ENCODE measurements around the gene GCGR. TPM values are rescaled to one million over a fixed set of nuclear protein-coding genes. Genes with fewer than 3 reads are reported as not detected.
"Not testable (repeated sequence)": the region's sequence is repeated elsewhere in the genome, so short reads cannot be mapped to it uniquely, and the experiment has no call there.

The GCGR gene
- total RNA-seq, 1 donor from 2014 or later = 0.26 TPM

GRCh38 chr17:81831957-81832607, 28.1 kb downstream of the GCGR start:
- no peak for DNase-seq (ENCODE audit: low spot score)

- no peak for DNase-seq (ENCODE audit: low spot score)
Observed at GRCh38 chr17:81832608-81833159, 28.7 kb downstream of the GCGR start.

DNA sequence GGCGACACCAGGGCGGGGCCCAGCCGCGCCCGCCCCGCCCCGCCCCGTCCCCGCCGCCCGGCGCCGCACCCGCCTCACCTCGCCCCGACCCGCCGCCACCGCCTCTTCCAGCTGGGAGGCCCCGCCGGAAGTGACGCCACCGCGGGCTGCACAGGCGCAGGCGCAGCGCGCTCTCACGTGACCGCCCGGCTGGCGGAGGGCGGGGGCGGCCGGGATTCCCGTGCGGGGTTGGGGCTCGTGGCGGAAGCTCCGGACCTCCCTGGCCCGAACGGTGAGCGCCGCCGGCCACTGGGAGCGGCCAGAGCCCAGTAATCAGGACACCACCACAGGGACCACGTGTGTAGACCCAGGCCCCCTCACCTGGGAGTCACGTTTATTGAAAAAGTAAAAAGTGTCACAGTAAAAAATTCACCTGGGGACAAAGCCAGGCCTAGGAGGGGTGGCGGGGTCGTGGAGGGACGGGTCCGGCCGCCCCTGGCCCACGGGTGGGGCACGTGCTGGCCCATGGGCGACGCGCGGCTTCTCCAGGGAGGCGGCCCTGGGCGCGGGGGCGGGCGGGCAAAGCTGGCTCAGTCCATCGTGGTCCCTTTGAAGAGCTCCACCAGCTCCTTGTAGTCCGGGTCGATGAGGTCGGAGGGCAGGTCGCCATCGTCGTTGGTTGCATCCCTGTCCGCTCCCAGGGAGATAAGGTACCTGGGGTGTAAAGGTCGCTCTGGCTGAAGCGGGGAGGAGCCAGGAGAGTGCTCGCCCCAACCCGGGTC, 29.4 kb downstream of the GCGR start, which contains the start of gene MCRIP1:
MCRIP1 (minus strand) TSS at position 132 of the 761 bp plus-strand sequence. CDS start 8,785 bp downstream, outside the sequence.
- DNase-seq (ENCODE audit: low spot score) = peak; percentile 100

DNA sequence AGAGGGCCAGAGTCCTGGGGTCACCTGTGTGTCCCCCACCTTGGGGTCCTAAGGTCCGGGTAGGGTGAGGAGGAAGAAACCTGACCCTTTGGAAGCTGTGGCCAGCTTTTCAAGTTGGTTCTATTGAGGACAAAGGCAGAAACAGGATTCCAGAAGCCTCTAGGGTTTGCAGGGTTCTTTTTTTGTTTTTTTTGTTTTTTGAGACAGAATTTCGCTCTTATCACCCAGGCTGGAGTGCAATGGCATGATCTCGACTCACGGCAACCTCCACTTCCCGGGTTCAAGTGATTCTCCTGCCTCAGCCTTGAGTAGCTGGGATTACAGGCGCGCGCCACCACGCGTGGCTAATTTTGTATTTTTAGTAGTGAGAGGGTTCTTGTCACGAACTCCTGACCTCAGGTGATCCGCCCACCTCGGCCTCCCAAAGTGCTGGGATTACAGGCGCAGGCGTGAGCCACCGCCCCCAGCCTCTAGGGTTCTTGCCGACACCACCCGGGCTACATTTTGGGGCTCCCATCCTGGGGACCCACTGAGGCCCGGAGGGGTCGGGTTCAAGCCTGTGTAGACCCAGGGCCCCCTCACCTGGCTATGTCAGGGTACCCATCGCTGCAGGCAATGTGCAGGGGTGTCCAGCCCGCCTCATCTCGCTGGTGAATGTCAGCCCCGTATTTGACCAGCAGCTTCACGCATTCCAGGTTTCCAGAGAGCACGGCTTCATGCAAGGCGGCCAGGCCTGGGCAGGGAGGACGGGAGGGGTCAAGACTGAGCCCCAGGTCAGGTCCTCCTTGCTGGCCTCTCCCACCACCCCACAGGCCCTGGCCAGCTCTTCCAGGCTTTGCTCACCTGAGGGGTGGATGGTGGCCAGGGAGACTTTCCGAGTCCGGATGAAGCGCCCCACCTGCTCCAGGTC, 30.2 kb downstream of the GCGR start:
- DNase-seq (ENCODE audit: low spot score) = peak; percentile 89

DNA sequence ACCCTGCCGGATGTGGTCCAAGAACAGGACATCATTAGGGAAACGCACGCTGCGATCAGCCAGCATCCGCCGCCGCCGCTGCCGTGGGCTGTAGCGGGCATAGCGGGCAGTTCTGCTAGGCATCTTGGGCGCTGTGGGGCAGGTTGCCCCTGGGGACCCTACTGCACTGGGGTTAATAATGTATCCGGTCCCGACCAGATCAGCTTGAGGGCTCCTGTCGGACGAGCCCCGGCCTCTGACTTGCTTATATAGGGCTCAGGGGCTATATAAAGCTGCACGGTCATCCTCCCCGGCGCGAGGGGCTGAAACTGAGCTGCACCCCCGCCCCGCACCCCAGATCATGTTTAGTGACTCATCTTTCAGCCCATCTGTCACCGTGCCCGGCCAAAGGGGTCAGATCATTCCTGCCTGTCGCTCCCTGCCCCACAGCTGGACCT, 30.9 kb downstream of the GCGR start, which contains the start of gene PPP1R27:
PPP1R27 (minus strand) TSS at position 220 of the 437 bp plus-strand sequence; CDS start at position 123, 97 bp downstream.
- DNase-seq (ENCODE audit: low spot score) = peak; percentile 77

DNA sequence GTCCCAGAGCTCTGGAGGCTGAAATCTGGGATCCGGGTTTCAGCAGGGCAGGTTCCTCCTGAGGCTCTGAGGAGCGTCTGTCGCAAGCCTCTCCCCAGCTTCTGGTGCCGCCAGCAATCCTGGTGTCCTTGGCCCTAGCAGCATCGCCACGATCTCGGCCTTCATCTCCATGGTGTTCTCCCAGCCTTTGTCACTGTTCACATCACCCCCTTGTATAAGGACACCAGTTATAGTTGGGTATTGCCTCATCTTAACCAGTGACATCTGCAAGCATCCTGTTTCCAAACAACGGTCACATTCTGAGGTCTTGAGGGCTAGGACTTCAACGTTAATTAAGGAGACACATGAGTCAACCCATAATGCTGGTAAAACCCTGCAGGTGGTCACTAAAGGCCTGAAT, 33.7 kb downstream of the GCGR start:
- DNase-seq (ENCODE audit: low spot score) = no peak

DNA sequence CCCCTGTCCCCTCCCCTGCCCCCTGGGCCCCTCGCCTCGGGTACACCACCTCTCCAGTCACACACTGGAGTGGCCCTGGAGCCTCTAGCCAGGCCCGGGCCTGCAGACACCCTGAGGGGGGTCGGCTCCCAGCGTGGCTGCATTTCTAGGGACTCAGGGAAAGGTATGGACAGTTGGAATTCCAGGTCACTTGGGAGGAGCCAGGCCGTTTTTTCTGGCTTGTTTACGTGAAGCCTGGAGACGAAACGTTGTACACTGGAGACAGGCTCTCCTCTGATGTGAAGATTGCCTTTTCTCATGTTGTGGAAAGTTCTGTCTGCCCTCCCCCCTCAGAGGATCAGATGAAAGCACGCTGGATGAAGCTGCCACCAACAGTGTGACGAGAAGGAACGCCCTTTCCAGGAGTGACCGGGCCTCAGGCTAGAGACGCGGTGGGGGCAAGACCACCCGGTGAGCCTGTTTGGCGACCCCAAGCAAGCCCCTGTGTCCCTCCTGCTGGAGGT, 34.9 kb downstream of the GCGR start:
- no peak for DNase-seq (ENCODE audit: low spot score)

DNA sequence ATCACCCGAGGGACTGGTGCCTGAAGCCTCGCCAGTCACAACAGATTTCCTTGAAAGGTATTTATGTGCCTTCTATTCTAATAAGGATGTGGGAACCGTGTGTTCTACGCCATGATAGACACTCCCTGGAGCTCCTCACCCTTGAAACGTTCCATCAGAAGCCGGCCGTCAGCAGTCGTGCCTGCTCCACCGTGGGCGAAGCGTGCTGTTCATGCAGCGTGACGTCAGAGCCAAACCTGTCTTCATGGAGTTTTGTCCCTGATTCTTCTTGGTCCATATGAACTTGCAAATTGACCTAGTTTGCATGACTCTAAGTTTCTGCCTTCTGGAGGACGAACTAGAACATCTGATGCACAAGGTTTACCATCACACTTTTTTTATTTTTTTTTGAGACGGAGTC, 35.4 kb downstream of the GCGR start:
- no peak for DNase-seq (ENCODE audit: low spot score)

- not testable (repeated sequence) for DNase-seq (ENCODE audit: low spot score)
Observed at GRCh38 chr17:81840059-81840458, 36.1 kb downstream of the GCGR start.

DNA sequence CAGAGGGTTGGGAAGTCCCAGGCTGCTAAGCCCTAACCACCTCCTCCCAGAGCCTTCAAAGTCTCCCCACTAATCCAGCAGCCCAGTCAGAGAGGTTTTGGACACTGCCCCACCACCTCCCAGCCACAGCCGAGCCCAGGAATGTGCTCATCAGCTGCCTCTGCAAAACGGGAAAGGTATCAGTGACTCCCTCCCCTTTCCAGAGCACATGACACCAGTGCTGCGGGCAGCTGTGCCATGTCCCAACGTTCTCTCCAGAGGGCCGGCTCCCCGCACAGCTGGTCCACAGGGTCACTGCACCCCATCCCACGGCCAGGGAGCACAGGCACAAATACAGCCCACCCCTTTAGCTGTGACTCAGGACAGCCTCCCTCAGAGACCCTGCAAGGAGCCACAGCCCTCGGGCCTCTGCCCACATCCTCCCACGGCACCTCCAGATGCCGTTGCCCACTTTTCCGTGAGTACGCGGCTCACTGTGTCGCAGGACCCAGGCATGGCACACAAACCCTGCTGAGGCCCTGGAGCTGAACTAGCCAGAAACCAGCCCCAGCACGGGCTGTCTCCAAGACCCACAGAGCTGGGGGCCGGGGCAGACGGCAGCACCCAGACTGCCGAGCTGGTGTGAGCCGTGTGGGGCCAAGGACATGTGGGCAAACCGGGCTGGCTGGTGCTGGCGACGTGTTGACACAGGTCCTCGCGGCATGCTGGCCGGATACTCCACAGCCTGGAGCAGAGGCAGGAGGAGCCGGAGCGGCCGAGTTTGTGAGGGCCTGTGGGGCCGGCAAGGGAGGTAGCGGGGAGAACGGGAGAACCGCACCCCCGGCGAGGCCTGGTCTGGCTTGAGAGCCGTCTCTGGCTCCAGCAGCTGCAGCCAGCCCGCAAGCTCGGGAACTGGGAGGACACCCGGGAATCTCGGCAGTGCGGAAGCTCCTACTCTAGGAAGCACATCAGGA, 37.2 kb downstream of the GCGR start:
- DNase-seq (ENCODE audit: low spot score) = peak; percentile 86

GRCh38 chr17:81841866-81842265, 37.9 kb downstream of the GCGR start:
- no peak for DNase-seq (ENCODE audit: low spot score)

DNA sequence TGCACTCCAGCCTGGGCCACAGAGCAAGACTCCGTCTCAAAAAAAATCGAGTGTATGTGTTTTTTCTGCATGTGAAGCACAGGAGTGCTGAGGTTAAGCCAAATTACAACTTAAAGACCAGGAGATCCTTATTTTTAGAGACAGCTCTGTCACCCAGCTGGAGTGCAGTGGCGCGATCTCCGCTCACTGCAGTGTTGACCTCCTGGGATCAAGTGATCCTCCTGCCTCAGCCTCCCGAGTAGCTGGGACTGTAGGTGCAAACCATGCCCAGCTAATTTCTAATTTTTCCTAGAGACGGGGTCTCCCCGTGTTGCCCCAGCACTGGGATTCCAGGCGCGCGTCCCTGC, 38.4 kb downstream of the GCGR start:
- DNase-seq (ENCODE audit: low spot score) = no peak

DNA sequence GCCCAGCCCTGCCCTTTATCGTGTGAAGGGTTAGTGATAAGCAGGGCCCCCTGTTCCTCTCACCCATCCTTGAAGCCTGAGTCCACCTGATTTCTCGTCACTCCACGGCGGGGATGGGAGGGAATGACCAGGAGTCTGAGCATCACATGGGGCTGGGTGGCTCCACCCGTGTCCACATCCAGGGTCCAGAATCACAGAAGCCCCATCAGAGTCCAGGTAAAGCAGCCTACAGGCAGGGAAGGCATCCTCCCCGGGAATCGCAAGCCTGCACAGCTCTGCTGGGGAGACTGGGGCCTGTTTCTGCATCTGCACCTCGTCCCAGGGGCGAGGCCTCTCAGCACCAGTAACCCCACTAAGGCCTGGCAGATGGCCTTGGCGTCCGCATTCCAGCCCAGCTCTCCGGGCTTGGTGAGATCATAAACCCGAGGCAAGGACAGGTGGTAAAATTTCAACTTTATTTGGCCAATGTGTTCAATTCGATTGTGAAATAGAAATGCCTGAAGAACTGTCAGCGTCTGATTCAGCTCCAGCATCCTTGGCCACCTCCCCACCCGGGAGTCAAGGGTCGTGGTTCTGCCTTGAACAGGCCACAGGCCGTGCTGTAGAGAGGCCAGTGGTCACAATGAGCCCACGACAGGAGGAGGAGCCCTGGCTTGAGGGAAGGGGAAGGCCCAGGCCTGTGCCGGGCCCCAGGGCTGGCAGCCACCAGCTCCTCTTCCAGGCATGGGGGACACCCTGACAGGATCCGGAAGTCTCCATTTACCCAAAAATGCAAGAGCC, 39.0 kb downstream of the GCGR start:
- peak; percentile 87 for DNase-seq (ENCODE audit: low spot score)

DNA sequence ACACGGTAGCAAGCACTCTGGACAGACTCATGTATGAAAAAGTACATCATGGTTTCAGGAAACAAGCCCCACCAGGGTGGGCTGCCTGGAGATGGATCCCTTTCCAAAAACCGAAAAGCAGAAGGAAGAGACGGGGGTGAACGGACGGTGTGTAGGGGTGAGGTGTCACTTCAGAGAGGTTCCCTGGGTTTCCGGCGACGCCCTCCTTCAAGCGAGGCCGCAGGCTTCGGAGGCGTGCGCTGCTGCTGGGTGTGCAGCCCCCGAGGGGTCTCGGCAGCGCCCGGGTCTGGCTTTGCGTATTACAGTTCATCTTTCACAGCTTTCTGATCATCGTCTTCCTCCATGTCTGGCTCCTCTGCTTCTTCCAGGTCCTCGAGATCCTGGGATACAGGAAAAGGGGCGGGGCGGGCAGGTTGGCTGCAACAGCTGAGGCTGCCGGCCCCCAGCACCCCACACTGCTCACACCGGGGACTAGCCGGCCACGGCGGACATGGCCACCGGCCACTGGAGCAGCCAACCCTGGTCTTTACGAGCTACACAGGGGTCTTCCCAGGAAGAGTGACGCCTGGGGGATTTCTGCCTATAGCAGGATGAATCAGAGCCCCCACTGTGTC, 39.9 kb downstream of the GCGR start:
- DNase-seq (ENCODE audit: low spot score) = peak; percentile 85

DNA sequence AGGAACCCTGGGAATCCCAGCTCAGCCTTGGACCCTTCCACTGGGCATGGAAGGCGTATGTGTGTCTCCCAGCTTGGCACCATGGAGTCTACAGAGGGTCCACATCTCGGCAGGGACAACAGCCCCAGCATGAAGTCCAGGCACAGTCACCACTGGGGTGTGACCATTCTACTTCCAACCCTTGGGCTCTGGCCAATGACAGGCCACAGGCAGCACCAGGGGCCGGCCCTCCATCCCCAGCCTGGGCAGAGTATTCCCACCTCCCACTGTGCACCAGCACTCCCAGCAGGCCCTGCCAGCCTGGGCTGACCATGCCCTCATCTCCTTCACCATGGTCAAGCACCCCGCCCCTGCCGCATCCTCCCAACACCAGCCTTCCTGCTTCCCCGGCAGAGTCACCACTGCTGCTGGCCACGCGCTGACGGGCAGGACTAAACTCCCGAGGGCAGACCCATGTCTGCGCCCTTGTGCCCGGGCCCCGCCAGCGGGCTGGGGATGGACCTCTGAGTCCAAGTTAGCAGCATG, 40.4 kb downstream of the GCGR start:
- peak; percentile 85 for DNase-seq (ENCODE audit: low spot score)

DNA sequence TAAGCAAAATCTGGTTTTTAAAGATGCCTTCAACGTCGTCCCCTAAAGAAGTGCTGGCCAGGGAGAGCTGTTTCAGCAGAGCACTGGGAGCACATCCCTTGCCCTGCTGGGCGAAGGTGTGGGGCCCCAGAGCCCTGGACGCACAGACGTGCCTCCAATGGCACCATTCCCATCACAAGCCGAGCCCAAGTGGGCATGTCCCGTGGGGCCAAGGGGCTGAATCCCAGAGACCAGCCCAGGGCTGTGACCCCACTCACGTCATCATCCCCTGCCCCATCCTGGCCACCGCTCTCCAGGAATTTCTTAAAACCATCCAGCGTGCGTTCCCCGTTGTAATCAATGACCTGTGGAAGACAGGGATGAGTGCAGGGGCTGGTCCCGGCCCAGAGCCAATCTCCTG, 40.9 kb downstream of the GCGR start:
- no peak for DNase-seq (ENCODE audit: low spot score)

DNA sequence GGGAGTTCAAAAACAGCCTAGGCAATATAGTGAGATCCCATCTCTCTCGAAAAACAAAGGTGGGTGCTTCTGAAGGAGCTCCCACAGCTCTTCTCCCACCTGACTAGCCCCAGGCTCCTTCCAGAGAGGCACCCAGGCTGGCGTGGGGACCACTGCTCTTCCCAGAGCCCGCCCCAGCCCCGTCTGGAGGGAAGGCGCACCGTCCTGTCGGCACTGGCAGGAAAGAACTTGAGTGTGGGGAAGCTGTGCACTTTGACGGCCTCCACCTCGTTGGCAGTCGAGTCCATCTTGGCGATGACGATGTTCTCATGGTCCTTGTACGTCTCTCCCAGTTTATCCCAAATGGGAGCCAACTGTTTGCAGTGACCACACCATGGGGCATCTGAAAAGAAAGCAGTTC, 41.4 kb downstream of the GCGR start:
- peak; percentile 86 for DNase-seq (ENCODE audit: low spot score)
